GM18873 (cell line): ENCODE data around the gene LDLRAD2.

ENCODE experiments used
- ATAC-seq: cut with Tn5 transposase; IDR thresholded peaks from one replicate; pipeline ENCODE4 v1.9.1; 2021; ENCODE audit warnings: mild to moderate bottlenecking, moderate library complexity, moderate number of reproducible peaks; ENCODE audit not compliant: unreplicated experiment, low FRiP score

Gene LDLRAD2

GRCh38 chr1:21857840-21858670 is 46.0 kb downstream of the LDLRAD2 start:
- ATAC-seq = no peak

DNA sequence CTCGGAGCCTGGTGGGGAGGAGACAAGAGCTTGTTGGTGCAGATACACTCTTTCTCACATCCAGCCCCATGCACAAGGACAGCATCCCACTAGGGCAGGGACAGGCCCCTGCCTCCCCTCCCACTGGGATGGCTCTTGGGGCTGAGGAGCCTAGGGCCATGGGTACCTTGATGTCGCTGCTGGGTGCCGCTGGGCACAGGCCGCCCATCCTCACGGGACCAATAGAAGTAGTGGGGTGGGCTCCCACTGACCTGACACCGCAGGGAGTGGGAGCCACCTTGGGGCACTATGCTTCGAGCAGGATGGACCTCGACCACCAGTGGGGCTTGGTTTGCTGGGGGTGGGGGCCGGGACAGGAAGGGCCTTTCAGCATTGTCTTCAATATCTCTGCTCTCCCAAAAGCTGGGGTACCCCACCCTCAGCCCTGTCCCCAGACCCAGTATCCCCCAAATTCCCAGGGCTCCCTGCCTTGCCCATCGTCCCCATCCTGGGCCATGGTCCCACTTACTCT is 47.7 kb downstream of the LDLRAD2 start:
- ATAC-seq = no peak

DNA sequence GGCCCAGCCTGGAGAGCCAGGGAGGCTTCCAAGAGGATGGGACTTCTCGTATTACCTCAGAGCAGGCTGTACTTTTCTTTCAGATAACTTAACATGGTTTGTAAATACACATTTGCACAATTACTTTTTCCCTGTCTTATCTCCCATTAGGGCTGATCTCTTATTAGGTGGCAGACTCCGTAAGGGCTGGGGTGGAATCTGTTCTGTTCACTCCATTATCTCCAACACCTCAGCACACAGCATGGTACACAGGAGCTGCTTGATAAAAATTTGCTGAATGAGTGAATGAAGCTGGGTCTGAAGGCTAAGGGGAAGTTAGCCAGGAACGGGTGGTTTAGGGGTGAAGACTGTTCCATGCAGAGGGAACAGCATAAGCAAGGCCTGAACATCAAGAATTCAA is 48.9 kb downstream of the LDLRAD2 start:
- ATAC-seq = no peak

- ATAC-seq = no peak
Measured at GRCh38 chr1:21861602-21862429, 49.8 kb downstream of the LDLRAD2 start.

DNA sequence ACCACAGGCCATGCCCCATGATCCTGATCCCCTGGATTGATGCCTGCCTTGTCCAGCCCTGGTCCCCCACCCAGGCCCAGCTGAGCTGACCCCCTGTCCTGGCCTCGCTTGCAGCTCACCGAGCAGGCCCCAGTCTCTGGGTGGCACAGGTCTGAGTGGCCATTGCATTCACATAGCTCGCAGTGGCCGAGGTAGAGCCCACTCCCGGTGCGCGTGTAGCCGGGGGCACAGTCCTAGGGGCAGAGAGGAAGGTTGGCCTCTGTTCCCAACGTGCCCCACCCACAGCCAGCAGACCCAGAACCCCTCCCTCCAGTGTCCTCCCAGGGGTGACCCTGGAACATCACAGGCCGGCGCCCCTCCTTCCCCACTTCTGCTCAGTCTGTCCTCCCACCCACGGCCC is 51.9 kb downstream of the LDLRAD2 start:
- no peak for ATAC-seq

DNA sequence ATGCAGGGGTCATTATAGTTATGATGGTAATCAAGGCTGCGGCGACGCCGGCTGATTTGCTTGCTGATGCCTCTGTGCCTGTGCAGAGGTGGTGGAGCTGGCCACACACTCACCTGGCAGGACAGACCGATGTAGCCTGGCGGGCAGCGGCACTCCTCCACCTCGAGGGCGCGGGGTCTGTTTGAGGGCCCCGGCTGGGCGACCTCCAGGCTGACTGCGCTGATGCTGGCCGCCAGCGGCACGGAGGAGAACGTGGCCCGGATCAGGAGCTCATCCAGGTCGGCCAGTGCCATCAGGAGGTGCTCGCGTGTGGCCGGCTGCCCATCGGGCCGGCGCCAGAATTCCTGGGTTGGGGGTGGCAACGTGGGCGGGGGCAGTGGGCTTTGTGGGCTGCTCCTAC is 52.7 kb downstream of the LDLRAD2 start:
- no peak for ATAC-seq

DNA sequence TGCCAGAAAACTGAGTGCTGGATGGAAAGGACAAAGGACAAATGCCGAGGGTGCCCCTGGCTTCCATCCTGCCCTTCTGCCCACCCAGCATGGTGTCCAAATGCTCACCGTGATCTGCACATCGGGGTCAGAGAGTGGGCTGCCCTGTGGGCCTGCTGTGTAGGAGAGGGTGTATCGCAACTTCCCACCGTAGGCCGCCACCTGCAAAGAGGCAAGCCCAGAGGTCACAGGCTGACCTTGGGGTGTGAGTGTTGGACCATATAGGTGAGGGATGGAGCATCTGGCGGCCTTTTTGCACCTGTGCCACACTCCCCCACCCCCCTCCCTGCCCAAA is 53.5 kb downstream of the LDLRAD2 start:
- ATAC-seq = no peak

GRCh38 chr1:21865943-21866706 is 54.1 kb downstream of the LDLRAD2 start:
- peak; percentile 77 for ATAC-seq

DNA sequence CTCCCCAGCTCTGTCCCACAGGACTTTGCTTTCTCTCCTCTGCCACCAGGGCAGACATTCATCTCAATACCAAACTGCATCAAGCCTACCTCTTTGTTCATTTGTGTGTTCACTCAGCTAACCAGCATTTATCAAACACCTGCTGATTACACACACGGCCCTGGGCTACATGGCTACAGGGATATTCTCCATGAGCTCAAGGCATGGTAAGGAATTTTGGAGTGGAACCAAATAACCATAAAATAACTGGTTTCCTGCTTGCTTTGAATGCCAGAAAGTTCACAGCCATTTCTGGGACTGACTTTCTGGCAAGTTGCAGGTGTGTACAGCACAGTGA is 54.6 kb downstream of the LDLRAD2 start:
- ATAC-seq = no peak

GRCh38 chr1:21867451-21867996 is 55.5 kb downstream of the LDLRAD2 start:
- no peak for ATAC-seq

DNA sequence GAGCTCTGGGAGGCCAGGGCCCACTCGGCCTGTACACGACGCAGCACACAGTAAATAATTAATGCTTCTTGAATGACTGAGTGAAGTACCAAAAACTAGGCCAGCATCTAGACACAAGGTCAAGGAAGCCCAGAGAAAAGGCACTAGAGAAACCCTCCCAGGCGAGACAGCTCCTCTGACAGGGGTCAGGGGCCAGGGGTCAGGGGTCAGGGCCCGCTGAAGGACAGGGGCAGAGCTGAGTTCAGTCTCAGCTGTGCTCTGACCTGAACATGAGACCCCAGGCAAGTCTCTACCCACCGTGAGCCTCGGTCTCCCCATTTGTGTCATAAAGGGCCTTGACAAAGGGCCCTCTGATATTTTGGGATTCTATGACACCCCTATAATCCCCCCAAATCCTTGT is 56.4 kb downstream of the LDLRAD2 start:
- no peak for ATAC-seq

DNA sequence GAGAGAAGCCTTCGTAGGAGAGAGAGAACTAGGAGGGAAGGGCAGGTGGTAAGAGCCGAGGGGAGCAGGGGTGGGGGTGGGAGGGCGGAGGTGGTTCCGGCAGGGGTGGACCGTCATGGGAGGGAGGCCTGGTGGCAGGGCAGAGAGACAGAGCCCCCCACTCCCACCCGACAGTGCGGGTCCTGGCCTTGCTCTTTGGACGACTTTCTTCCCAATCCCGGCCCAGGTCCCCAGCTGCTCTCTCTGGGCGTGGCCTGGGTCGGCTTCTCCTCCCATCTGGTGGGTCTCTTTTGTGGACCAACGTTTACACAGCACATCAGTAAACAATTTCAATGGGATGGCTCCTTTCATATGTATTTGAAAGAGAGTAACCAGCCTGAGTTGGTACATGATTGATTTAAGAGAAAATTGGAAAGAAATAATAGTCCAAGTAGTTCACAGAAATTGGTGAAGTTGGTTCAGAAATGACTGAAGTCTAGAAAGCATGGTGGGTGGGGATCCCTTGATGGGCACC is 56.9 kb downstream of the LDLRAD2 start:
- no peak for ATAC-seq

DNA sequence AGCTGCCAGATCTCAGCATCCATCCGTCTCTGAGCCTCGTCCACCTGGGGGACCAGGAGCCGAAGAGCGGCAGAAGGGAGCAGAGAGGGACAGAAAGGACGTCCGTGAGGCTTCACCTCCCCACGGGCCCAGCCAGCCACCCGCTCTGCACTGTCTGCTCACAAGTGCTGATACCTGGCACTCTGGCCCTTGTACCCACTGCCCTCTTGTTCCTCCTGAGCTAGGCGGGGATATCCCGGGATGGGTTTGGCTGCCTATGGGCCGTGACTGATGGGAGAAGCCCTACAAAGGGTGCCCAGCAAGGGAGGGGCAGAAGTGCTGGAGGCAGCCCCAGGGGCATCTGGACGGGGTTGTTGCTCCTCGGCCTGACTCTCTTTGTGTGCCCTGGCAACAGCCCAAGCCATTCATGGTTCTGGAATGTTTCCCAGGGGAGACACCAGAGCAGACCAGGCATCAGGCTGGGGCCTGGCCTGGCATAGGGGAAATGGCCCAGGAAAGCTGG is 57.6 kb downstream of the LDLRAD2 start:
- ATAC-seq = no peak

DNA sequence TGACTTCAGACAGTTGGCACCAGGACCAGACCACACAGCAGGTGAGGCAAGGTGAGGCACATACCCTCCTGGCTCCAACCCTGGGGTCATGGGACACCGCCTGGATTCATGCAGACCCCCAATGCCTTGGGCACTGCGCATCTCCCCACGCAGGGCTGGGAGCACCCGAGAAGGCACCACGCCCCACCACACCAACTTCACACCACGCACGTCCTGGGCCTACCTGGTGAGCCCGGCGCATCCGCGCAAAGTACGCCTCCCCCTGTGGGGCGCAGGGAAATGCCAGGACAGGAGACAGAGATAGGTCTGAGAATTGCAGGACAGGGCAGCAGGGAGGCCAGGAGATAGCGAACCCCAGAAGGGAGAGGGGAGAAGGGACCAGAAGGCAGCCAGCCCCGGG is 58.5 kb downstream of the LDLRAD2 start:
- ATAC-seq = no peak

GRCh38 chr1:21871943-21872342 is 59.9 kb downstream of the LDLRAD2 start:
- ATAC-seq = no peak

- no peak for ATAC-seq
Measured at GRCh38 chr1:21872445-21873079, 60.5 kb downstream of the LDLRAD2 start.

GRCh38 chr1:21873174-21873573 is 61.1 kb downstream of the LDLRAD2 start:
- no peak for ATAC-seq

DNA sequence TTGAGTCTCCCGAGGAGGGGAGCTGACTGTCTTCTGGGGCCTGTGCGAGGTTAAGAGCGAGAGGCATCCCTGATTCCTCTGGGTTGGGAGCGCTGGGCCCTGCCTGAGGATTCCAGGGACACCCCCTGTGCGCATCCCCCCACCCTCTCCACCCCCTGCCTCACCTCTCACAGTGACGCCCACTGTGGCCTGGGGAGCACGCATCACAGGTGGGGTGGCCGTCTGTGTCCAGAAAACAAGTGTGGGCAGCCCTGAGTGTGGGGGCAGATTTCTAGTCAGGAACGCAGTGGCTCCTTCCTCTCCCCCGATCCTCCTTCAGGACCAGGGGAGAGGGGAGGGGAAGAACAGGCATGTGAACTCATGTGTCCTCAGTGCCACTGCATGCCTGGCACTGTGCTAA is 61.7 kb downstream of the LDLRAD2 start:
- no peak for ATAC-seq

DNA sequence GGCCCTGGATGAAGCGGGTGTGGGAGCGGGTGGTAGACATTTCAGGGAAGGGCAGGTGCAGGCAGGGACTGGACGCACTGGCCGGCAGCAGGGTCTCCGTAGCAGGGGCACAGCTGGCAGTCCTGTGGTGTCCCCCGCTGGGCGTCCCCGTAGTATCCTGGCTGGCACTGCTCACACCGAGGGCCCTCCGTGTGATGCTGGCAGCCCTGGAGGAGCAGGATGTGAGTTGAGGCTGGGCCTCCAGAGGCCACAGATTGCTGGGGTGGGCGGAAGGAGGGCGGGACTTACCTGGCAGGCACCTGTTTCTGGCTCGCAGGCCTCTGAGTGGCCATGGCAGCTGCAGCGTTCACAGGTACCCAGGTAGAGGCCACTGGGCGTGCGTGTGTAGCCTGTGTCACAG is 62.3 kb downstream of the LDLRAD2 start:
- no peak for ATAC-seq
